GM18858 (cell line): ENCODE results near the gene BANF2.
"Not testable (repeated sequence)": the region's sequence is repeated elsewhere in the genome, so short reads cannot be mapped to it uniquely, and the experiment has no call there.

Source experiments
- ATAC-seq: cut with Tn5 transposase; IDR thresholded peaks from one replicate; pipeline ENCODE4 v1.9.1; 2021; ENCODE audit not compliant: unreplicated experiment

BANF2 gene

GRCh38 chr20:17699931-17700351 is at the start of gene BANF2:
BANF2 (plus strand) TSS chr20:17699966; CDS start chr20:17725026, 25,060 bp downstream.
- no peak for ATAC-seq

- ATAC-seq: no peak
Measured at GRCh38 chr20:17650301-17651128, 49.3 kb upstream of the BANF2 start.

- no peak for ATAC-seq
Measured at GRCh38 chr20:17651129-17651759, 48.5 kb upstream of the BANF2 start.

GRCh38 chr20:17651760-17652388 is 47.9 kb upstream of the BANF2 start:
- ATAC-seq: no peak

GRCh38 chr20:17652411-17652810 is 47.4 kb upstream of the BANF2 start:
- no peak for ATAC-seq

- ATAC-seq: no peak
Measured at GRCh38 chr20:17653835-17654648, 45.7 kb upstream of the BANF2 start.

- no peak for ATAC-seq
Measured at GRCh38 chr20:17654649-17655285, 45.0 kb upstream of the BANF2 start.

- ATAC-seq: no peak
Measured at GRCh38 chr20:17655286-17655651, 44.5 kb upstream of the BANF2 start.

GRCh38 chr20:17655865-17656479 is 43.8 kb upstream of the BANF2 start:
- no peak for ATAC-seq

- no peak for ATAC-seq
Measured at GRCh38 chr20:17657079-17657825, 42.5 kb upstream of the BANF2 start.

GRCh38 chr20:17657898-17658647 is 41.7 kb upstream of the BANF2 start:
- no peak for ATAC-seq

GRCh38 chr20:17658648-17658993 is 41.1 kb upstream of the BANF2 start:
- no peak for ATAC-seq

GRCh38 chr20:17659344-17659743 is 40.4 kb upstream of the BANF2 start:
- not testable (repeated sequence) for ATAC-seq

- ATAC-seq: no peak
Measured at GRCh38 chr20:17659801-17660200, 40.0 kb upstream of the BANF2 start.

- no peak for ATAC-seq
Measured at GRCh38 chr20:17660667-17661066, 39.1 kb upstream of the BANF2 start.

GRCh38 chr20:17661121-17661744 is 38.5 kb upstream of the BANF2 start:
- no peak for ATAC-seq

GRCh38 chr20:17662333-17663039 is 37.3 kb upstream of the BANF2 start:
- no peak for ATAC-seq

GRCh38 chr20:17663040-17663399 is 36.7 kb upstream of the BANF2 start:
- ATAC-seq: no peak
